Osteocyte (in vitro differentiated cells): Measurements from ENCODE around the gene SLC18A2. TPM values are rescaled to one million over a fixed set of nuclear protein-coding genes. Genes with fewer than 3 reads are reported as not detected.
"Not testable (repeated sequence)": the region's sequence is repeated elsewhere in the genome, so short reads cannot be mapped to it uniquely, and the experiment has no call there.

Experiments
- DNase-seq: peaks from one replicate; pipeline ENCODE4 v3.0.0; 2021; ENCODE audit warnings: mixed read lengths; ENCODE audit not compliant: unreplicated experiment; ENCODE audit errors: extremely low spot score
- H3K27ac Mint-ChIP-seq: one replicate; pipeline ENCODE4 v1.8.0; 2021; ENCODE audit warnings: mild to moderate bottlenecking, mixed read lengths; ENCODE audit not compliant: unreplicated experiment
- H3K27me3 Mint-ChIP-seq: one replicate; pipeline ENCODE4 v1.8.0; 2021; ENCODE audit warnings: mixed read lengths; ENCODE audit not compliant: unreplicated experiment
- H3K36me3 Mint-ChIP-seq: one replicate; pipeline ENCODE4 v1.8.0; 2021; ENCODE audit warnings: mixed read lengths; ENCODE audit not compliant: unreplicated experiment
- H3K4me1 Mint-ChIP-seq: one replicate; pipeline ENCODE4 v1.8.0; 2021; ENCODE audit warnings: mixed read lengths; ENCODE audit not compliant: unreplicated experiment
- H3K4me3 Mint-ChIP-seq: one replicate; pipeline ENCODE4 v1.8.0; 2021; ENCODE audit warnings: mild to moderate bottlenecking, moderate library complexity, mixed read lengths; ENCODE audit not compliant: unreplicated experiment
- H3K9me3 Mint-ChIP-seq: one replicate; pipeline ENCODE4 v1.8.0; 2021; ENCODE audit warnings: mixed read lengths; ENCODE audit not compliant: unreplicated experiment
- CTCF ChIP-seq: fragments of 200-600 bp; sonication (generic); IDR thresholded peaks from 2 replicates; pipeline ENCODE4 v1.5.0; 2021; ENCODE audit warnings: antibody characterized with exemption, mild to moderate bottlenecking, moderate library complexity
- total RNA-seq: library from RNA; stranded (reverse); gene quantifications from 2 replicates; pipeline ENCODE4 v1.2.1, GENCODE V29; 2021

Gene SLC18A2
- total RNA-seq, 1 donor from 2014 or later: not detected

DNA sequence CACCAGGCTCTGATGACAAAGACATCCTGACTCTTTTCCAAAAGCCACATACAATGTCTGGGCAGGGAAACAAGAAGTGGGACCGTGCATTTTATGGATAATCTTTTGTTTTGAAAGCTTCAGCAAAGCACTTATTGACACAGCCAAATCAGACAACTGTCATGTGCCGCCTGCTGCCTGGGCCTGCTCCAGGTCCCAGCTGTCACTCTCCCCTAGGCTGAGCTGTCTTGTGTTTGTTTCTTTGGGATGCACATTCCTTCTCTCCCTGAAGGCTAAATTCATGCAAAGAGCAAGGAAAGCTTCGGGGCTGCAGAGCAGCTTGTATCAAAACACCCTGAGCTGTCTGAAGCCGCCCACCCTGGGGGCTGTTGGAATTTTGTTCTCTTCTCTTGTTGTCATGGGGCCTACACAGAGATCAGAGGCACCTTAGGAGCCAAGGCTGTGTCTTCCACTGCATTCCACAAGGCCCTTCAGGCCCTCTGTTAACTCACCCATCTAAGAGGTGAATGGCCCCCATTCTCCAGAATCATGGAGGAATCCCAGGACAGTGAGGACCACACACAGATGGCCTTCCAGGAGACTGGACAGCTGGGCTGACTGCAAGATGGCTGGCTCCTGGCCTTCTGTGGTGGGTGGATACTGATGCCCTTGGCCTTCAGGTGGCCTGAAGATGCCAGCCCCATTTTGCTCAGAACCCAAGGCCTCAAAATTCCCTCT, 17.8 kb upstream of the SLC18A2 start:
- no peak for DNase-seq
- Mint-ChIP-seq H3K4me1 (no peaks in the 10 kb centered on the region), H3K4me3 (no peak overlapping the region), H3K27me3 (peaks cover 28% of the 10 kb centered on the region), H3K9me3 (no peaks in the 10 kb centered on the region), H3K27ac (no peak overlapping the region), H3K36me3 (no peaks in the 10 kb centered on the region)
- TF ChIP-seq CTCF: no peak

GRCh38 chr10:117223693-117224430, 17.1 kb upstream of the SLC18A2 start:
- DNase-seq: no peak

DNA sequence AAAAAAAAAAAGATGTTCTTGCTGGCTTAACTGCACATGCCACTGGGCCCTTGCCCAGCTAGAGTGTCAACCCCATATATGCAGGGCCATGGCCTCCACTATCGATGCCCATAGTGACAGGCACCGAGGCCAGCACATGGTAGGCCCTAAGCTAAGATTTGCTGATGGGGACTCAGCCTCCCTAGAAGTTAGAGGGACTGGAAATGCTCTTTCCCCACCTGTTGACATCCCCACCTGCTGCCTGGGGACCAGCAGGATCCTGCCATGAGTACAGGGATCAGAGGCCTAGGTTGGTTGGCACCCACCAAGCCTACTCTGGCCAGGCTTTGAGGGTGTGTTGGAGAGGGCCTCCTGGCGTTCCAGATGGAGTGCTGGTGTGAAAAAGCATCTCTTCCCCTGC, 16.0 kb upstream of the SLC18A2 start:
- Mint-ChIP-seq H3K4me1 (no peaks in the 10 kb centered on the region), H3K36me3 (no peaks in the 10 kb centered on the region), H3K27ac (no peak overlapping the region), H3K9me3 (no peaks in the 10 kb centered on the region), H3K4me3 (no peak overlapping the region), H3K27me3 (peaks cover 37% of the 10 kb centered on the region)
- no peak for DNase-seq
- TF ChIP-seq CTCF: no peak

More at GRCh38 chr10:117223693-117224430, 17.1 kb upstream of the SLC18A2 start:
- no peak for TF ChIP-seq CTCF
- Mint-ChIP-seq H3K4me3 (no peak overlapping the region), H3K36me3 (no peaks in the 10 kb centered on the region), H3K4me1 (no peaks in the 10 kb centered on the region), H3K27ac (no peak overlapping the region), H3K27me3 (peaks cover 28% of the 10 kb centered on the region), H3K9me3 (no peaks in the 10 kb centered on the region)

DNA sequence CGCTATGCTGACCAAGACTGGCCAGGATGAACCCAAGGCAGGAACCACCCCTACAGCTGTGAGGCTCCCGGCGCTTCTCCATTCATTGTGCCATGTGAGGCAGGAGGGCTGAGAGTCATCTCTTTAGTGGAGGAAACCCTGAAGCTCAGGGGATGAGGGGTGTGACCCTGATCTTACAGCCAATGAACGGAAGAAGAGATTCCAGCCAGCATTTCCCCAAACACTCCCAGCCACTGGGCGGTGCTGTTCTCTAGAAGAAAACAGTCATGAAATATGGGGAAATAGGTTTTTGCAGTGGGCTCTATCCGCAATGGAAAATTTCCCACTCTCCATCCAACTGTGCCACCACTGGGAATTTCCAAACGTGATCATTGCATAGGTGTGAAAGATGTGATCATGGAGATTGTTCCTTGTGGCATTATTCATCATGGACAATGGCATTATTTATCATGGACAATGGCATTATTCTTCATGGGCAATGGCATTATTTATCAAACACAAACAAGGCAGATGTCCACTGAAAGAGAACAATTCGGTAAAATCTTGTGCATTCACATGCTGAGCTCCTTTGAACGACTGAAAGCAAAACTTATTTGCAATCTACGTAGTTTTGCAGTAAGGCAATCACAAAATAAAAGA, 14.0 kb upstream of the SLC18A2 start:
- Mint-ChIP-seq H3K27me3 (peaks cover 44% of the 10 kb centered on the region), H3K4me1 (no peaks in the 10 kb centered on the region), H3K36me3 (no peaks in the 10 kb centered on the region), H3K9me3 (no peaks in the 10 kb centered on the region), H3K4me3 (no peak overlapping the region), H3K27ac (no peak overlapping the region)
- DNase-seq: no peak
- peak; percentile 34 for TF ChIP-seq CTCF

DNA sequence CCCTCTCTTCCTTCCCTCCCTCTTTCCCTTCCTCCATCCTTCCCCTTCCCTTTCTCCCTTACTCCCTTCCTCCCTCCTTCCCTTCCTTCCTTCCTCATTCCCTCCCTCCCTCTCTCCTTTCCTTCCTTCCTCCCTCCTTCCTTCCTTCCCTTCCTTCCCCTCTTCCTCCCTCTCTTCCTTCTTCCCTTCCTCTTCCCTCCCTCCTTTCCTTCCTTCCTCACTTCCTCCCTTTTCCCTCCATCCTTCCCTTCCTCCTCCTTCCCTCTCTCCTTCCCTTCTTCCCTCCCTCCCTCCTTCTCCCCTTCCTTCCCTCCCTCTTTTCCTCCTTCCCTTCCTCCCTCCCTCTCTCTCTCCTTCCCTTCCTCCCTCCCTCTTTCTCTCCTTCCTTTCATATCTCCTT, 12.7 kb upstream of the SLC18A2 start:
- Mint-ChIP-seq H3K27me3 (peaks cover 51% of the 10 kb centered on the region), H3K9me3 (no peaks in the 10 kb centered on the region), H3K27ac (no peak overlapping the region), H3K36me3 (no peaks in the 10 kb centered on the region), H3K4me1 (no peaks in the 10 kb centered on the region), H3K4me3 (no peak overlapping the region)
- DNase-seq: no peak
- TF ChIP-seq CTCF: no peak

DNA sequence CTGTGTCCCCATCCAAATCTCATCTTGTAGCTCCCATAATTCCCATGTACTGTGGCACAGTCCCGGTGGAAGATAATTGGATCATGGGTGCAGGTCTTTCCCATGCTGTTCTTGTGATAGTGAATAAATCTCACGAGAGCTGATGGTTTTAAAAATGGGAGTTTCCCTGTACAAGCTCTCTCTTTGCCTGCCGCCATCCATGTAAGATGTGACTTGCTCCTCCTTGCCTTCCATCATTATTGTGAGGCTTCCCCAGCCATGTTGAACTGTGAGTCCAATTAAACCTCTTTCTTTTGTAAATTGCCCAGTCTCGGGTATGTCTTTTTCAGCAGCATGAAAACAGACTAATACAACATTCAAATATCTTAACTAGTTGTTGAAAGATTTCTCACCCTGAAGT, 10.8 kb upstream of the SLC18A2 start:
- H3K4me1 Mint-ChIP-seq, DNase-seq, H3K4me3 Mint-ChIP-seq, H3K27ac Mint-ChIP-seq, H3K9me3 Mint-ChIP-seq, H3K36me3 Mint-ChIP-seq: not testable (repeated sequence)
- peaks cover 69% of the 10 kb centered on the region for H3K27me3 Mint-ChIP-seq
